ENCODE measurements around the gene SH3GL3. TPM values are rescaled to one million over a fixed set of nuclear protein-coding genes. Genes with fewer than 3 reads are reported as not detected.
A peak's percentile ranks its signal among the peaks of the same experiment; 100 is the strongest.

The SH3GL3 gene
- total RNA-seq, 1 experiment from 2014 or later = 0.24 TPM

DNA sequence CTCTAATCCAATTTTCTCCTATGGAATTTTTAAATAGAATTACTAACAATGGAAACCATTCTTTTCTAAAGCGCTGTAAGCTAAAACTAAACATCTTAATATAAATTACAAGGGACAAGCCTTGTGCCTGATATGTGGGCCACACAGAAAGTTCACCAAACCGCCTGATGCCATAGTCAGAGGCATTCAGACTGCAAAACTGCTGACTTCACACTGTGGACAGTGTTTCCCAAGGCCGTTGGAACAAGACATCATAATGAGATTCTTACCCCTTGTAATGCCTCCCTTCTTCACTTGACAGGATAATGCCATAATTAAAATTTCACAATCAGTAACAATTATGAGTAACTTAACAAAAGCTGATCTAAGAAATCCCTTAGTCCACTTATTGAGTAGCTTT, 14.9 kb downstream of the SH3GL3 start:
- no peak for DNase-seq (ENCODE audit: low read depth)

DNA sequence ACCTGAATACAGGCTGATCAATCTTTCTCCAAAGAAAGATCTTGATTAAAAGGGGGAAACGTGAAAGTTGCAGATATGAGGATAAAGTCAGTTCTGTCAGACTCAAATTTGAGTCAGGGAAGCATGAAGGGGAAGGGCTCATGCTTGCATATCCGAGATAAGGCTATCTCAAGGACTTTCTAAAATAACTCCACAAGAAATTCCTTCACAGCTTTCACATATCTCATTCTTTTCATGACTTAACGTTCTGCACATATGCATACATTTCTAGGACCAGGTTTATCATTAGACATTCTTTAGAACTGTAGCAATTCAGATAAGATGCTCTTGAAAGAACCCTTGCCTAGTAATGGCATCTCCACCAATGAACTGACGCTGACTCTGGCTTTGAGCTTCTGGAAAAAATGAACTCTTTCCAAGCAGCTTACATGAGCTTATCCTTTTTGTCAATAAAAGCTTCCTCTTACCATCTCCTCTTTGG, 15.9 kb downstream of the SH3GL3 start:
- no peak for DNase-seq (ENCODE audit: low read depth)

DNA sequence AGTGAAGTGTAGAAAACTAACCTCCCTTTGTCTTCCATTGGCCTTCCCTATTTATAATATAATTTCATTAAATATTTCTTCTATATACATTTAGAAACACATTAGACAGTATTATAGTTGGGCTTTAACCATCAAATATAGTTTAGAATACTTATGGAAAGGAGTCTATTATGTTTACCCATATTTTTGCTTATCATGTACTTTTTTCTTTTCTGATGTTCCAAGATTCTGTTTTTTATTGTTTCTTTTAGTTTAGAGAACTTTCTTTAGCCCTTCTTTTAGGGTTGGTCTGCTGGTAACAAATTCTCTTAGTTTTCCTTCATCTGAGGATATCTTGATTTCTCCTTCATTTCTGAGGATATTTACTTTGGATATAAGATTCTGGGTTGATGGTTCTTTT, 23.7 kb downstream of the SH3GL3 start:
- DNase-seq (ENCODE audit: low read depth) = no peak

DNA sequence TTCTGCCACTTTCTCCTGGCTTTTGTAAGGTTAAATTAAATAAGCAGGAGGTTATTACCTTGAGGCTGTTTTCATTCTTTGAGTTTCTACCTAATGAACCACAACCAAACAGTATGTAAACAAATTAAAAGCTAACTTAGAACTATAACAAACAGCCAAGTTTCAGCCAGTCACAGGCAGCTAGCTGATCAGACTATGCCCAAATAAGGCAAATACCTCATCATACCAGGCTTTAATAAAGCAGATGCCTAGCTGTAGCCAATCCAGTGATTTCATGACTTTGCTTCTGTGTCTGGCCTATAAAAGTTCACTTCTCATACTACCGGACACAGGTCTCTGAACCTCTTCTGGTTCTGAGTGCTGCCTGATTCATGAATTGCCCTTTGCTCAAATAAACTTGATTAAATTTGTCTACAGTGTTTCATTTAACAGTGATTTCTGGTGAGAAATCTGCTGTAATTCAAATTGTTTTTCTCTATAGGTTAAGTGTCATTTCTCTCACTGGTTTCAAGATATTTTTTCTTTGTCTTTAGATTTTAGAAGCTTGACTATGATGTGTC, 24.2 kb downstream of the SH3GL3 start:
- DNase-seq (ENCODE audit: low read depth) = no peak

DNA sequence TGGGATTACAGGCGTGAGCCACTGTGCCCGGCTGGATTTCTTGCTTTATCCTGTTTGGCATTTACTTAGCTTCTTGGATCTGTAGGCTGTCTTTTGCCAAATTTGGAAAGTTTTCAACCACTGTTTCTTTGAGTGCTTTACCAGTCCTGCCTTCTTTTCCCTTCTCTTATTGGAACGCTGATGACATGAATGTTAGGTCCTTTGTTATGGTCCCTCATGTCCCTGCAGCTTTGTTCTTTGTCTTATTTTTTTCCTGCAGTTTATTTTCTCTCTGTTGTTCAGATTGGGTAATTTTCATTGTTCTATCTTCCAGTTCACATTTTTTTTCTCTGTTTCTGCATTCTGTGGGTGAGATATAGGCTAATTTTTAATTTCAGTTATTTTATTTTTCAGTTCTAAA, 25.0 kb downstream of the SH3GL3 start:
- DNase-seq (ENCODE audit: low read depth) = no peak

DNA sequence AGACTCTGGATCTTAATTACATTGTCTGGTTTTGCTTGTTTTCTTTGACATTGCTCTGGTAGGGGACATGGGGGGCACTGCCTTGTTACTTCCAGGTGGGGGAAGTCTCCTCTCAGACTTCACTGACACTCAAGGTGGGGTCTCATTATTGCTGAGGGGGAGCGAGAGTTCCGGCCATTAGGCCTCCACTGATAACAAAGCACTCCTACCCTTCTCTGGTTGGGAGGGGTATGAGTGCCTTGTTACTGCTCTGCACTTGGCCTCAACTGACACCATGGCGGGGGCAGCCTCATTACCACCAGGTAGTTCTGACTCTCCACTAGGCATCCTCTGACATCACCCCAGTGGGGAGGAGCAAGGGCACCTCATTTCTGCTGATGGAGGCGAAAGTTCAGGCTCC, 25.7 kb downstream of the SH3GL3 start:
- no peak for DNase-seq (ENCODE audit: low read depth)

DNA sequence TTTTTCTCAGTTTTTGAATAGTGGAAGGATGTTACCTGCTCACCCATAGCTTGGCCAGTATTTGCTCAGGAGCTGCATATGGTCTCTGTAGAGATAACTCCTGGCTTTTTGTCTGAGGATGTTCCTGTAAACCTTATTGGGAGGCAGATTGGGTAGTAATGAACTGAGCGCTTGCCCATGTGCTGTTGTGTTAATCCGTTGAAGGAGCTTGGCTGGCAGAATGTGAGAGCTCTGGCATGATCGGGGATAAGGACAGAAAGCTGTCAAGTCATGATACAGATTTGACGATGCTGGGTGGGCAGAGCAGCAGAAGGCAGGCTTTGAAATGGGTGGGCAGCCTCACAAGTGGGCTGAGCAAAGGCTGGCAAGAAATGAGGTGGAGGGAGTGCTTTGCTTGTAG, 27.4 kb downstream of the SH3GL3 start:
- no peak for DNase-seq (ENCODE audit: low read depth)

DNA sequence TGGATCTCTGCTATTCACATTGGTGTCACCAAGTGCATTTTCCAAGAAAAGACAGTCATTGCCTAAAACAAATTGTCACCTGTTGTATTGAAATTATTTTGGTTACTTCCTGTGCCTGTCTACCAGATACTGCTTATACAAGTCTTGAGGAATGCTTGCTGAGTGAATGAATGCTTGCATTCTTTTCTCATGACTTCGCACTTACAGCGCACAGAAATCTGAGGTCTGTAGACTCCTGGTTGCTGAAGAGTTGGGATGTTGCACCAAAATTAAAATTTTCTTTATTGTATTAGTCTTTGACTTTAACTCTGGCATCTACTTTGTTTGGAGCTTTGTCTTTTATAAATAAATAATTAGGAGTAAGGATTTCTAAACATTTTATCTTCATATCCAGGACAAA, 28.4 kb downstream of the SH3GL3 start:
- peak; percentile 10 for DNase-seq (ENCODE audit: low read depth)

DNA sequence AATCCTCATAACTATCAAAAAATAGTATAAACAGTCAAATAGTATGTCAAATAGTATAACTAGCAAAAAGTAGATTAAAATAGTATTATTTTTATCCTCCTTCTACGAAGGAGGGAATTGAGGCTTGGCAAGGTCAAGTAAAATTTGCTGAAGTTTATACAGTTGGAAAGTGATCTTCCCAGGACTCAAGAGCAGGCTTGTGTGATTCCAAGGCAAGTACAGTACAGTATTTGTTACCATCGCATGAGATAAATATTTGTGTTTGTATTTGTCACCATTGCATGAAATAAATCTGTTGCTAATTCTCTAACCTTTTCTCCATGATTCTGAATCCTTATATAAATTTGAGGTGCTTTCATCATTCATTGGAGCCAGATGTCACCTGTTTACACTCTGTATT, 28.9 kb downstream of the SH3GL3 start:
- DNase-seq (ENCODE audit: low read depth) = no peak

DNA sequence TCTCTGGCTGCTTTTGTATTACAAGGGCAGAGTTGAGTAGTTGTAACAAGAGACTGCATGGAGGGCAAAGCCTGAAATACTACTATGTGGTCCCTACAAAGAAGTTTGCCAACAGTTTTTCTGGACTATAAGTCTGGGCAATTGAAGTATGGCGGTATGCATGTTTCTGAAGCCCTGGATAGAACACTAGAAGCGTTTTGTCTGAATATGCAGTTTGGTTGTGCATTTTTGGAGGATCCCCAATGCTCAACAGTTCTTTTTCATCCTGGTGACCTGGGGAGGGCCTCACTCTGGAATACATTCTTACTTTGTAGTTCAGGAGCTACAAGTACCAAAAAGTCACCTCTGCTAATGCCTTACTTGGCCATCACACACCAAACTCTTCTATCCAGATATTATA, 29.6 kb downstream of the SH3GL3 start:
- no peak for DNase-seq (ENCODE audit: low read depth)

DNA sequence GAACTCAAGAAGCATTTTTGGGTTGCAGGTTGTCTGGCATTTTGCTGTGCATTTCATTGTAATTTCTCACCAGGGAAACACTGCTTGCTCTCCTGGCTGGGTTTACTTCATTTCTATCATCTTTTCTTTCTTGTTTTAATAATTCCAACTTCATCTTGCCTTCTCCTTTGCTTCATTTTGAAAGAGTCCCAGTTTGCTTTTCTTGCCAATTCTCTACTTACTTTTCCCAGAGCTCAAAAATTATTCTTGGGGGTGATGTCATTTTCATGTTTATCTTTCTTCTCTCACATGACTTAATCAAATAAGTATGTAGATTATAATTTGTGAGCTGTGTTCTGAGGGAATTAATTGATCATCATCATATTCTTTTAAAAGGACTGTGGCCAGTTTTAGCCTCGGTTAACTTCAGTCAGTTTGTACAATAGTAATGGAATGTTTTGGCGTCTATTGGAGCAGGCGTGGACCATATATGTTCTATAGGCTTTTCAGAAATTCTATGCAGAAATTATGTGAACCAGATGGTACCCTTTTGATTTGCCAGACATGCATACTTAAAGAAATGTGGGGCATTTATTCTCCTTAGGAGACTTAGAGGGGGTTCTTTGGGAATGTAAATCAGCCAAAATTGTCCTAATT, 30.1 kb downstream of the SH3GL3 start:
- no peak for DNase-seq (ENCODE audit: low read depth)

DNA sequence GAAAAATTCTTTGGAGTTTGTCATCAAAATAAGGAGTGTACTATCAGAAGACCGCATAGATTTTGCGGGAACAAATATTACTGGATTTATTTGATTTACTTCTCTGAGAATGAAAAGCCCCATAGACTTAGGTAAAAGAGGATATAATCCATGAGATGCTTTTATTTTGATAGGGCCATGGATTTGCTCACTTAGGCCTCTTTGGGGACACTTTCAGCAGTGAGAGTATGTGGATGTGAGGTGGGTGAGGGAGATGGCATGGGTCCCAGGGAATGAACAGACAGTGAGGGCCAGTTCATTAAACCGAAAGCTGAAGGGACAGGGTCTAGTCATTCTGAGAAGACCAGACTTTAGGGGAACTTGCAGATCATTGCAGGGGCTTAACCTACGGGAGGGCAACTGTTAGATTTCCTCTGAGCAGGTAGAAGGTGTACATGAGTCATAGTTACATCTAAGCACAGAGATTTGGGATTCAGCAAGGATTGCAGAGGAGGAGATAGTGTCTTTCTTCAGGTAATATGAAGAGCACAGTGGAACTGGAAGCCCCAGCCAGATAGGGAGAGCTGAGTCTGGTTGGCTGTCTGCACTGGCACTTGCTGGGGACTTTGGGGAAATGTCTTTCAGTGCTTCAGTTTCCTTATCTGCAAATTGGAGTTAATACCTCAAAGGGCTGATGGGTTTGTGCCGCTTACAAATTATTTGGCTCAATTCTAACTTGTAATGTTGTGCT, 30.8 kb downstream of the SH3GL3 start:
- no peak for DNase-seq (ENCODE audit: low read depth)

DNA sequence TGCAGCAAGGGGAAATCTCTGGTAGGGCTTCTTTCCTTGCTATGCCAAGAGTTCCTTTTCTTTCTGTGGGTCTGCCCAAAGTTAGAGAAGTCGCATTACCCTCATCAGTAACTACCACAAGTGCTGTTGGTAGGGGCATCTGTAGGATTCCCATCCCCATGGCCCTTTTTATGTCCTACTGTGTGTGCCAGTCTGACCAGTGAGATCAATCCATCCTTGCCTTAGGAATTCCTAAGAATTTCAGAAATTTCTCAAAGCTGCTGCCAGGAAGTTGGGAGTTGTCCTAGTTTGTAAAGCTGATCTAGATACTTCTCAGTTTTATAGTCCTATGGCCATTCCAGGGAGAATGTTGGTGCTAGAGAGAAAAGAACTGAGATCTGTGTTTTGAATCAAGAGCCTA, 36.5 kb downstream of the SH3GL3 start:
- no peak for DNase-seq (ENCODE audit: low read depth)

DNA sequence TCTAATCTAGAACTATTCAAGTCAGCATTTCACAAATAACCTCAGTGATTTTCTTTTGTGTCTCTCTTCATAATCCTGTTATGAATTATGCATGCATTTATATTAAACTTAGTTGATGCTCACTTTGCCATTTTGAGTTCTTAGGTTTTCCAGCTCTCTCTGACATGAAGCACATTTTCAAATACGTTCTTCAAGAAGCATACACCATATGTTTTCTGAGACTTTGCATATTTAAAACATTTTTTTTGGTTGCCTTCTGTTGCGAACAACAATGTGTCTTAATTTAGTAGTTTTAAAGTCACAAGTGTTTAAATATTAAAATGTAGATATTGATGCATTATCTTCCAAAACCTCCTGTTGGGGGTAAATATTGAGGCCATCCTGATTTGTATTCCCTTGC, 37.5 kb downstream of the SH3GL3 start:
- DNase-seq (ENCODE audit: low read depth) = no peak

DNA sequence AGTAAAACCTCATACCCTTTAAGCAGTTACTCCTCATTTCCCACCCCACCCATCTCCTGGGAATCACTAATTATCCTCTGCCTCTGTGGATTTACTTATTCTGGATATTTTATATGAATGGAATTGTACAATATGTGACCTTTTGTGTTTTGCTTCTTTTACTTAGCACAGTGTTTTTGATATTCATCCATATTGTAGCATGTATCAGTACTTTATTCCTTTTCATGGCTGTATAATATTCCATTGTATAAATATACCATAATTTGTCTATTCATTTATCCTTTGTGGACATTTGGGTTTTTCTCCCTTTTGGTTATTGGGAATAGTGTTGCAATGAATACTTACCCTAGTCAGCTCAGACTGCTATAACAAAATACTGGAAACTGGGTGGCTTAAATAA, 39.2 kb downstream of the SH3GL3 start:
- no peak for DNase-seq (ENCODE audit: low read depth)

DNA sequence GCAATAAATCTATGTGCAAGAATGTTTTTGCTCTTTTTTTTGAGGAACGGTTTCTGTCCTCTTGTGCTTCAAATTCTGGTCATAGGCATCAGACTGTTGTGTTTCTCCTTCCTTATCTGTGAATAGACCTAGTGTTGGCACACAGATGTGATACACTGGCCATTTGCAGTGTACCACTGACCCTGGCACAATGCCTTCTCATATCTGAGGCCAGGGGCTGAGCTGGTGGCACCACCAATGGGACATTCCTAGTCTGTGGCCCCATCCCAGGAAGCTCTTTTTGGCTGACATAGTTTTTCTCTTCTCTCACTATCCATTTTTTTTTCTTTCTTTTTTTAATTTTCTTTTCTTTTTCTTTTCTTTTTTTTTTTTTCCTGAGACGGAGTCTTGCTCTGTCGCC, 40.4 kb downstream of the SH3GL3 start:
- DNase-seq (ENCODE audit: low read depth) = no peak

DNA sequence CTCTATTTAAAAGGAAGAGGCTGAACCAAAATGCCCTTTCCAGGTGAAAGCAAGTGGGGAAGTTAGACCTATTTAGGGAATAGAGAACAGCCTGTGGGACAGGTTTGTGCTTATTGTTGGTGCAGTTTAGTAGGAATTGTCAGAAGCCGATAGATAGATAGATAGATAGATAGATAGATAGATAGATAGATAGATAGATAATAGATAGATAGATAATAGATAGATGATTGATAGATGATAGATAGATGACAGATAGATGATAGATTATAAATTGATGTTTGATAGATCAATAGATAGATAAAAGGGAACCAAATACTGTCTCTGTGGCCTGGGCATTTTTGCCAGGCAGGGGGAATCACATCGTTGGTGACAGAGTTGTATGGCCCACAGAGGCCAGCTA, 42.5 kb downstream of the SH3GL3 start:
- DNase-seq (ENCODE audit: low read depth) = no peak

DNA sequence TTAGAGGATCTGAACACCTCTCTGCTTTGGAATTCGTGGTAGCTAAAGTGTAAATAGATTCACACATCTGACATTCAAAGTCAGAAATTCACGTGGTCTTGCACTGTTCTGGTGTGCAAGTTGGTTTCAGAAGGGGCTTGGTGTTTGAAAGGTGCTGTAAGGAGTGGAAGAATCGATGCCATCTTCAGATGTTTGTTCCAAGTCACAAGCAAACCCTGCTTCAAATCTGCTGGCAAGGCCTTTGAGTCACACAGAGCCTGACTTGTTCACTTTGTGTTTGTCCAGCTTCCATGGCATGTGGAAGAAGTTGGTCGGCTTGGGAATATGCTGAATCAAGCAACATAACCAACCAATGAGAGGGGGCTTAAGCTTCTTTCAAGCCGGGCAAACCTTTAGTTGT, 44.3 kb downstream of the SH3GL3 start:
- DNase-seq (ENCODE audit: low read depth) = no peak

DNA sequence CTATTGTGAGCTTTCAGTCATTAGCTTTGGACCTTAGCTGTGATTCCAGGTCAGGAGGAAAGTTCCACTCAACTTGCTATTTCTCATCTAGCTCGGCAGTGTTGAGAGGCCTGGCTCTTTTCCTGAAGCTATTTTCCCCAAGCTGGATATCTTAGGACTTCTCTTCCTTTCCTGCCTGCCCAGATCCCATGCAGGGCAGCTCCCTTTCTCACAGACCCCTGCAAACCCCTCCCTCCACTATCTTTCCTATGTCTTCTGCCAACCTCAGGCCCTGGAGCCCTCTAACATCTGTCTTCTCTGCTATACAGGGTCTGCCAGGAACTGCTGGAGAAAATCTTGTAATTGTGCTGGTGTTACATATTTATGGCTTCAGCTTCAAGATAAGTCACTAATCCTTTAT, 49.6 kb downstream of the SH3GL3 start:
- no peak for DNase-seq (ENCODE audit: low read depth)

DNA sequence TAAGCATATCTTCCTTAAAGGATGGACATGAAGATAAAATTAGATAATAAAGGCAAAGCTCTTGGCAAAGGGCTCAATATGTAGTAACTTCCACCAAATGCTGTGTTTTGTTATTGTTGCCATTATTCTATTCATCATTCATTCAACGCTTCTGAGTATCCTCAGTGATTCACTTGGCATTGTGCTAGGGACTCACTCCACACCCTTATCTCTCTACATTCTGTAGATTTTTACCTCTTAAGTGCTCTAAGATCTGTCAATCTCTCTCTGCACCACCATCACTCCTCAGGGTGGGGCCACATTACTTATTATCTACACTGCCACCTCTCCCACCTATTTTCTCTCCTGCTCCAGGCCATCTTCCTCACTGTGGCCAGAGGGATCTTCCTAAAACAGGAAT, 51.2 kb downstream of the SH3GL3 start:
- DNase-seq (ENCODE audit: low read depth) = no peak

DNA sequence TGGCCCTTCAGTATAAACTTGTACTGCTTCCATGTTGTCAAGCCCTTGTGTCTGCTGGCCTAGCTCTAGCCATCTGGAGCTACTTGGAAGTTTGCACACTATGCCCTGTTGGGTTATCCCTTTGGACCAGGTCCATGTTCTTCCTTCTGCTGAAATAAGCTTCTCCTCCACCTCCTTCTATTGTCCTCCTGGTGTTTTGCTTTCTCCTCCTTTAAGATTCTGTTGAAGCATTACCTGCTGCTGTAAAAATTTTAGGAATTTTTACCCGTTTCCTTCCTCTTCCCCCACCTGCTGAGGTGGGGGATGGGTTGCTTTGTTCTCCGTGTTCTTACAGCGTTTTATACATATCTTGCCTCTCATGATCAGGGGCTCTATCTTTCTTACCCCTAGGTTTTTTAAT, 51.7 kb downstream of the SH3GL3 start:
- no peak for DNase-seq (ENCODE audit: low read depth)

DNA sequence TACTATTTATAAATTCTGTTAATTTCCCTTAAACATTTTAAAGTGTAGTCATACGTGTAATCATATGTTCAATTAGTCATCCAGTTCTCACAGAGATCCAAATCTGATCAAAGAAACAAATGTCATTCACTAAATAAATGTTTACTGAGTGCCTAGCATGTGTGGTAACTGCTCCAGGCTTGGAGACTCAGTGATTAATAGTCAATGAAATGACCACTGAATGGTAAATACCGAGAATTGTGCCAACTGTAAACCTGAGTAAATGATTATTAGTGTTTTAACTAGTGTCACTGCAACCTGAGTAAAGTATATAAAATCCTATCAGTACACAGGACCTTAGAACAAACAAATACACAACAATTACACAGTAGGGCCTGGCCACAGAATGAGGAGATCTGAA, 52.3 kb downstream of the SH3GL3 start:
- DNase-seq (ENCODE audit: low read depth) = no peak

DNA sequence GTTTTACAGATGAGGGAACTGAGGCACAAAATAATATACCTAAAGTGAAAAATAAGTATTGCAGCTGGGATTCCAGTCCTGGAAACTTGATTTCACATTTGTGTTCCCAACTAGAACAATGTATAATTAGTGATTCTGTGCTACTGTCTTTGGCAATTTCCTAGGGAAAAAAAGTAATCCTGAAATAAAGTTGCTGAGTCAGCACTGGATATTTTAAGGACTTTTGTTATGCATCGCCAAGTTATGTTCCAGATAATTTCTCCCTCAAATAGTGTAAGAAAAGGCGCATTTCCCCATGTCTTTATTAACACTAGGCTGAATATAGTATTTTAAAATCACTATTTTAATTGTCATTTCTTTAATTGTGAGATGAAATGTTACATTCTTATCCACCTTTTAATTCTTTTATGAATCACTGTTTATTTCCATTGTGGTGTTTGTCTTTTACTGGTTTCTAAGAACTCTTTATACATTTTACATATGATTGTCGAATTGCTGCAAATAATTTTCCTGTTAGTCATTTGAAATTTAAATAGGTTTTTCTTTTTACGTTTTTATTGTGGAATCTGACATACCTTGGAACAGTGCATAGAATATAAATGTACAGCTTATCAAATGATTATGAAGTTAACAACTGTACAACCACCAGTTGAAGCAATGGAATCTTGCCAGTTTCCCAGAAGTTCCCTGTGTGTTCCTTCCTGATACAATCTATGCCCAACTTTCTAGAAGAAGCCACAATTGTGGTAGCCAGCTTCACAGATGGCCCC, 56.6 kb downstream of the SH3GL3 start:
- peak; percentile 5 for DNase-seq (ENCODE audit: low read depth)
